HL-60 (cell line): Measurements from ENCODE around the gene DYNC1LI1.

Experiments
- DNase-seq, 2 experiments: peaks; one replicate each; pipeline ENCODE4 v3.0.0-alpha.2; 2010 to 2020; ENCODE audit warnings: low read depth in 1 of 2, low spot score in 1 of 2
- H3K27ac ChIP-seq: fragments of 250-450 bp; sonication (Bioruptor Pico); replicated peaks from 2 replicates; pipeline ENCODE4 v1.5.1; 2020; ENCODE audit warnings: mild to moderate bottlenecking, moderate library complexity
- H3K27me3 ChIP-seq: fragments of 250-450 bp; sonication (Bioruptor Pico); 2 replicates; pipeline ENCODE4 v1.5.1; 2021; ENCODE audit warnings: mild to moderate bottlenecking, moderate library complexity; ENCODE audit not compliant: insufficient read depth, poor library complexity, severe bottlenecking
- H3K4me3 ChIP-seq: replicated peaks from 2 replicates; pipeline ENCODE4 v1.5.1; 2011; ENCODE audit warnings: mild to moderate bottlenecking, control low read depth, low read length; ENCODE audit not compliant: insufficient read depth
- CTCF ChIP-seq: IDR thresholded peaks from one replicate; pipeline ENCODE4 v1.5.1; 2011; ENCODE audit warnings: low read length, control low read depth, inconsistent platforms; ENCODE audit not compliant: insufficient read depth
- GABPA ChIP-seq: IDR thresholded peaks from 2 replicates; pipeline ENCODE4 v1.6.1; 2012; ENCODE audit warnings: low read depth
- POLR2AphosphoS5 ChIP-seq: IDR thresholded peaks from 2 replicates; pipeline ENCODE4 v1.6.1; 2012; ENCODE audit warnings: low read depth
- REST ChIP-seq: IDR thresholded peaks from 2 replicates; pipeline ENCODE4 v1.6.1; 2012; ENCODE audit warnings: low read depth; ENCODE audit not compliant: insufficient replicate concordance
- SPI1 ChIP-seq: IDR thresholded peaks from 2 replicates; pipeline ENCODE4 v1.6.1; 2012; ENCODE audit warnings: low read depth, mild to moderate bottlenecking, borderline replicate concordance

Gene DYNC1LI1

GRCh38 chr3:32607522-32607921 lies 36.9 kb upstream of the DYNC1LI1 start:
- no peak overlapping the region for H3K27ac ChIP-seq
- no peak overlapping the region for H3K4me3 ChIP-seq
- H3K27me3 ChIP-seq = no peaks in the 10 kb centered on the region
- TF ChIP-seq SPI1 (no peak), GABPA (no peak), CTCF (no peak)
- DNase-seq = no peak

GRCh38 chr3:32606960-32607359 lies 36.3 kb upstream of the DYNC1LI1 start:
- no peak overlapping the region for H3K27ac ChIP-seq
- TF ChIP-seq SPI1 (no peak), CTCF (no peak), POLR2AphosphoS5 (no peak), GABPA (no peak), REST (no peak)
- no peak overlapping the region for H3K4me3 ChIP-seq
- DNase-seq = no peak
- no peaks in the 10 kb centered on the region for H3K27me3 ChIP-seq

GRCh38 chr3:32606277-32606676 lies 35.6 kb upstream of the DYNC1LI1 start:
- H3K4me3 ChIP-seq = no peak overlapping the region
- no peak for DNase-seq
- no peaks in the 10 kb centered on the region for H3K27me3 ChIP-seq
- TF ChIP-seq CTCF = no peak
- no peak for TF ChIP-seq POLR2AphosphoS5
- no peak for TF ChIP-seq REST
- no peak for TF ChIP-seq GABPA
- no peak for TF ChIP-seq SPI1
- H3K27ac ChIP-seq = no peak overlapping the region

- Histone ChIP-seq H3K4me3 (no peak overlapping the region), H3K27me3 (no peaks in the 10 kb centered on the region), H3K27ac (no peak overlapping the region)
- TF ChIP-seq SPI1 (no peak), CTCF (no peak), GABPA (no peak), POLR2AphosphoS5 (no peak), REST (no peak)
- no peak for DNase-seq
Measured at GRCh38 chr3:32603064-32603463, 32.4 kb upstream of the DYNC1LI1 start.
